H1 (cell line): ENCODE data around the gene MTX3. TPM values are rescaled to one million over a fixed set of nuclear protein-coding genes. Genes with fewer than 3 reads are reported as not detected.

ENCODE experiments used
- CTCF ChIA-PET: fragments of 300-600 bp; sonication (Branson Sonifier 250); formaldehyde crosslinking; loops from one replicate; lab custom pipeline; 2021; ENCODE audit not compliant: partially characterized antibody; lab: Charles Lee
- POLR2A ChIA-PET: fragments of 300-600 bp; sonication (Branson Sonifier 250); formaldehyde crosslinking; loops from one replicate; lab custom pipeline; 2021; ENCODE audit warnings: inconsistent platforms; ENCODE audit not compliant: partially characterized antibody; lab: Charles Lee
- DNase-seq, 2 experiments: peaks; one replicate each; pipeline versions ENCODE4 v3.0.0 to v3.0.0-alpha.2; 2010 to 2022; ENCODE audit warnings: low spot score in 2 of 2, low read depth in 1 of 2, mixed read lengths in 1 of 2
- FAIRE-seq: peaks from 2 replicates; lab custom pipeline; 2011; peaks lifted over from hg19 to GRCh38; lab: Jason Lieb, UNC
- H2AFZ ChIP-seq: 2 replicates; pipeline ENCODE4 v1.8.1; 2012; ENCODE audit warnings: low read length, inconsistent platforms
- H2AK5ac ChIP-seq: 2 replicates; pipeline ENCODE4 v1.6.1; 2013; ENCODE audit warnings: low read depth, low read length
- H2BK120ac ChIP-seq: replicated peaks from 2 replicates; pipeline ENCODE3; 2013; ENCODE audit warnings: low read depth, low read length, inconsistent platforms
- H2BK12ac ChIP-seq: 2 replicates; pipeline ENCODE4 v1.6.1; 2013; ENCODE audit warnings: low read depth, low read length
- H2BK15ac ChIP-seq: 2 replicates; pipeline ENCODE4 v1.6.1; 2013; ENCODE audit warnings: low read length
- H2BK20ac ChIP-seq: 2 replicates; pipeline ENCODE4 v1.6.1; 2013; ENCODE audit warnings: low read length
- H2BK5ac ChIP-seq: 2 replicates; pipeline ENCODE4 v1.6.1; 2013; ENCODE audit warnings: low read depth, low read length
- H3K14ac ChIP-seq: 2 replicates; pipeline ENCODE4 v1.6.1; 2013; ENCODE audit warnings: inconsistent platforms; ENCODE audit not compliant: insufficient read length
- H3K18ac ChIP-seq: 2 replicates; pipeline ENCODE4 v1.6.1; 2013; ENCODE audit warnings: low read length; ENCODE audit errors: extremely low read depth
- H3K23ac ChIP-seq: 2 replicates; pipeline ENCODE4 v1.6.1; 2013; ENCODE audit warnings: inconsistent platforms; ENCODE audit not compliant: insufficient read length
- H3K23me2 ChIP-seq: 2 replicates; pipeline ENCODE4 v1.6.1; 2013; ENCODE audit warnings: low read depth, low read length
- H3K27ac ChIP-seq: 2 replicates; pipeline ENCODE4 v1.6.1; 2011; ENCODE audit warnings: low read depth, low read length, inconsistent platforms
- H3K27me3 ChIP-seq, 4 experiments: replicated peaks in 1 of 4; 1 replicate in 1 of 4; 2 replicates in 3 of 4; pipeline versions ENCODE4 v1.6.1 to v1.8.1; 2011 to 2013; ENCODE audit warnings: low read length in 3 of 4, mild to moderate bottlenecking in 3 of 4, inconsistent platforms in 2 of 4, mixed read lengths in 2 of 4, moderate library complexity in 1 of 4; ENCODE audit not compliant: control insufficient read depth in 3 of 4, insufficient read depth in 3 of 4; ENCODE audit errors: extremely low read depth in 1 of 4
- H3K36me3 ChIP-seq, 4 experiments: 2 replicates each; pipeline versions ENCODE4 v1.6.1 to v1.8.1; 2011 to 2013; ENCODE audit warnings: mild to moderate bottlenecking in 4 of 4, low read length in 3 of 4, moderate library complexity in 2 of 4, control low read depth in 1 of 4, inconsistent platforms in 1 of 4; ENCODE audit not compliant: insufficient read depth in 4 of 4, control insufficient read depth in 2 of 4
- H3K4ac ChIP-seq: replicated peaks from 2 replicates; pipeline ENCODE3; 2013; ENCODE audit warnings: low read length, low read depth, mixed read lengths, inconsistent platforms; ENCODE audit not compliant: insufficient read length
- H3K4me1 ChIP-seq, 4 experiments: replicated peaks in 1 of 4; 1 replicate in 1 of 4; 2 replicates in 3 of 4; pipeline versions ENCODE4 v1.6.1 to v1.8.1; 2011 to 2013; ENCODE audit warnings: low read length in 3 of 4, inconsistent platforms in 2 of 4, mixed read lengths in 1 of 4; ENCODE audit not compliant: insufficient read depth in 4 of 4, control insufficient read depth in 3 of 4
- H3K4me2 ChIP-seq, 2 experiments: 2 replicates each; pipeline versions ENCODE4 v1.6.1 to v1.8.1; 2011 to 2013; ENCODE audit warnings: low read depth in 2 of 2, low read length in 2 of 2, control low read depth in 1 of 2, inconsistent platforms in 1 of 2, mild to moderate bottlenecking in 1 of 2; ENCODE audit not compliant: insufficient read depth in 1 of 2
- H3K4me3 ChIP-seq, 4 experiments: fragments of 200-600, 300-600 bp in 1 of 4; sonication (generic), shearing (Covaris generic), sonication (Bioruptor Twin) in 1 of 4; 2 replicates each; pipeline versions ENCODE4 v1.5.1 to v1.8.1; 2011 to 2016; ENCODE audit warnings: low read length in 4 of 4, low read depth in 3 of 4, control low read depth in 2 of 4, inconsistent platforms in 2 of 4, mild to moderate bottlenecking in 2 of 4, mixed read lengths in 1 of 4, moderate library complexity in 1 of 4; ENCODE audit not compliant: insufficient read depth in 2 of 4; ENCODE audit errors: extremely low read depth in 1 of 4
- H3K56ac ChIP-seq: replicated peaks from 2 replicates; pipeline ENCODE3; 2013; ENCODE audit warnings: low read depth, mild to moderate bottlenecking, mixed read lengths, low read length, inconsistent platforms; ENCODE audit not compliant: insufficient read length
- H3K79me1 ChIP-seq: 2 replicates; pipeline ENCODE4 v1.6.1; 2013; ENCODE audit warnings: low read depth, low read length, control low read depth
- H3K79me2 ChIP-seq, 2 experiments: 2 replicates each; pipeline versions ENCODE4 v1.6.1 to v1.8.1; 2012 to 2013; ENCODE audit warnings: low read length in 2 of 2, mild to moderate bottlenecking in 2 of 2, inconsistent platforms in 1 of 2; ENCODE audit not compliant: insufficient read depth in 2 of 2, control insufficient read depth in 1 of 2
- H3K9ac ChIP-seq, 4 experiments: replicated peaks in 1 of 4; 1 replicate in 1 of 4; 2 replicates in 3 of 4; pipeline versions ENCODE4 v1.6.1 to v1.8.1; 2011 to 2013; ENCODE audit warnings: low read depth in 3 of 4, low read length in 3 of 4, control low read depth in 2 of 4, mild to moderate bottlenecking in 2 of 4, moderate library complexity in 2 of 4, inconsistent platforms in 1 of 4; ENCODE audit errors: extremely low read depth in 1 of 4
- H3K9me3 ChIP-seq, 2 experiments: 2 replicates each; pipeline versions ENCODE4 v1.6.1 to v1.8.1; 2012 to 2013; ENCODE audit warnings: mild to moderate bottlenecking in 2 of 2, moderate library complexity in 2 of 2, control low read depth in 1 of 2, inconsistent platforms in 1 of 2, low read depth in 1 of 2, low read length in 1 of 2, mixed read lengths in 1 of 2; ENCODE audit not compliant: insufficient read depth in 2 of 2
- H4K20me1 ChIP-seq, 2 experiments: replicated peaks in 1 of 2; 2 replicates each; pipeline versions ENCODE3 to v1.8.1; 2011 to 2013; ENCODE audit warnings: inconsistent platforms in 2 of 2, low read length in 2 of 2, mild to moderate bottlenecking in 1 of 2; ENCODE audit not compliant: insufficient read depth in 2 of 2, control insufficient read depth in 1 of 2
- H4K5ac ChIP-seq: 2 replicates; pipeline ENCODE4 v1.6.1; 2013; ENCODE audit warnings: low read length, low read depth, mixed read lengths, inconsistent platforms; ENCODE audit not compliant: insufficient read length
- H4K8ac ChIP-seq: 2 replicates; pipeline ENCODE4 v1.8.0; 2013; ENCODE audit warnings: mild to moderate bottlenecking, moderate library complexity, low read length, inconsistent platforms; ENCODE audit not compliant: insufficient read depth; ENCODE audit errors: extremely low read depth
- H4K91ac ChIP-seq: replicated peaks from 2 replicates; pipeline ENCODE3; 2013; ENCODE audit warnings: low read length, mixed read lengths, inconsistent platforms; ENCODE audit not compliant: insufficient read length
- CBX5 ChIP-seq: fragments of 300-800, 300-1000 bp; sonication (generic); IDR thresholded peaks from 2 replicates; pipeline ENCODE4 v1.7.1; 2016; ENCODE audit warnings: antibody characterized with exemption, low read length, low read depth
- CHD1 ChIP-seq: IDR thresholded peaks from 2 replicates; pipeline ENCODE4 v1.6.1; 2012; ENCODE audit warnings: low read depth, low read length, improper control_type of control experiment
- RXRA ChIP-seq: IDR thresholded peaks from 2 replicates; pipeline ENCODE4 v1.6.1; 2011; ENCODE audit warnings: low read depth, mild to moderate bottlenecking, low read length, moderate library complexity; ENCODE audit not compliant: insufficient read depth
- WGBS, 2 experiments: shearing (Covaris generic) in 1 of 2; methylation state at CpG; one replicate each; pipeline versions ENCODE4 v1.1.6 to v1.1.7; 2013 to 2015; ENCODE audit warnings: low lambda C conversion rate in 2 of 2, mixed read lengths in 2 of 2, inconsistent platforms in 1 of 2, low coverage in 1 of 2, missing lambda C conversion rate in 1 of 2; ENCODE audit not compliant: insufficient replicate concordance in 2 of 2, insufficient coverage in 1 of 2, insufficient read length in 1 of 2; ENCODE audit errors: extremely low coverage in 1 of 2, missing lambda C conversion rate in 1 of 2; 5-methylcytosine and 5-hydroxymethylcytosine counted together
- polyA plus RNA-seq, 7 experiments: library from polyadenylated mRNA; depleted of rRNA in 3 of 7; stranded (reverse) in 5 of 7; unstranded in 2 of 7; fragments of >200 nt in 5 of 7; fragments of 200-250 nt in 2 of 7; gene quantifications; 1 replicate in 5 of 7; 2 replicates in 1 of 7; 4 replicates in 1 of 7; pipeline versions ENCODE4 v1.2.1 to v1.2.3, GENCODE V29; 2011 to 2013; ENCODE audit warnings: missing spikeins in 2 of 7, mixed read lengths in 2 of 7
- total RNA-seq: library from RNA; stranded (reverse); fragmentation: NEBNext Ultra II Directional; extraction: Animal tissue kit (Norgen Biotek cat#: 25700); gene quantifications from 2 replicates; pipeline ENCODE4 v1.2.1, GENCODE V29; 2021

MTX3 gene
- total and polyA plus RNA-seq, 2 of the 8 experiments (the other 6 are each of a cell fraction or from before 2014, with no cell fraction given) = 9.4 to 28.8 TPM

GRCh38 chr5:80036615-80037014 is 45.6 kb upstream of the MTX3 start:
- Histone ChIP-seq H3K9me3 (no peaks in the 10 kb centered on the region), H4K5ac (no peak overlapping the region), H3K4me3 (no peak overlapping the region), H2BK15ac (no peak overlapping the region), H2BK120ac (no peak overlapping the region), H3K23ac (no peak overlapping the region), H3K18ac (no peak overlapping the region), H3K79me1 (no peaks in the 10 kb centered on the region), H2BK12ac (no peak overlapping the region), H3K14ac (no peak overlapping the region), H2BK20ac (no peak overlapping the region), H3K4ac (no peak overlapping the region), H3K27ac (no peak overlapping the region), H3K27me3 (peaks cover 4 to 32% (median 21%) of the 10 kb centered on the region in 4 experiments; a peak in 6 of 7 replicates), H4K20me1 (no peaks in the 10 kb centered on the region), H3K4me1 (peaks cover 0 to 3% (median 1%) of the 10 kb centered on the region in 4 experiments; a peak in 3 of 7 replicates), H2BK5ac (no peak overlapping the region), H2AFZ (no peak overlapping the region), H4K91ac (no peak overlapping the region), H4K8ac (no peak overlapping the region), H3K36me3 (no peaks in the 10 kb centered on the region), H3K79me2 (no peaks in the 10 kb centered on the region), H3K9ac (no peak overlapping the region), H2AK5ac (no peak overlapping the region), H3K4me2 (peak overlapping the region in 1 of 2 experiments; percentile 94; a peak in 1 of 4 replicates), H3K56ac (no peak overlapping the region), H3K23me2 (no peaks in the 10 kb centered on the region; the same call in 1 of the 2 replicates)
- WGBS, 2 experiments = 83% methylated on average over 5 of the region's 5 CpGs; no CpG with 5 or more reads in 1 of the 2 experiments
- no peak for DNase-seq
- FAIRE-seq = no peak
- CTCF ChIA-PET = interaction anchor here (0.7 to 1.7 kb wide), 4 partner anchors 22 to 48 kb away, joined by 3 to 7 read pairs (median 3); no protein-coding TSS in a partner anchor
- no peak for TF ChIP-seq RXRA
- no peak for TF ChIP-seq CBX5
- TF ChIP-seq CHD1 = no peak
- POLR2A ChIA-PET = interaction anchor here (0.6 to 1.2 kb wide), 4 partner anchors 10 to 55 kb away, joined by 3 read pairs; no protein-coding TSS in a partner anchor
